GM19239 (cell line): ENCODE measurements around the gene SLC66A2.

Source experiments
- DNase-seq: peaks from one replicate; pipeline ENCODE4 v3.0.0; 2011; ENCODE audit warnings: low spot score; ENCODE audit not compliant: insufficient read length
- FAIRE-seq: peaks from 2 replicates; lab custom pipeline; 2011; peaks lifted over from hg19 to GRCh38; lab: Jason Lieb, UNC

SLC66A2 gene

DNA sequence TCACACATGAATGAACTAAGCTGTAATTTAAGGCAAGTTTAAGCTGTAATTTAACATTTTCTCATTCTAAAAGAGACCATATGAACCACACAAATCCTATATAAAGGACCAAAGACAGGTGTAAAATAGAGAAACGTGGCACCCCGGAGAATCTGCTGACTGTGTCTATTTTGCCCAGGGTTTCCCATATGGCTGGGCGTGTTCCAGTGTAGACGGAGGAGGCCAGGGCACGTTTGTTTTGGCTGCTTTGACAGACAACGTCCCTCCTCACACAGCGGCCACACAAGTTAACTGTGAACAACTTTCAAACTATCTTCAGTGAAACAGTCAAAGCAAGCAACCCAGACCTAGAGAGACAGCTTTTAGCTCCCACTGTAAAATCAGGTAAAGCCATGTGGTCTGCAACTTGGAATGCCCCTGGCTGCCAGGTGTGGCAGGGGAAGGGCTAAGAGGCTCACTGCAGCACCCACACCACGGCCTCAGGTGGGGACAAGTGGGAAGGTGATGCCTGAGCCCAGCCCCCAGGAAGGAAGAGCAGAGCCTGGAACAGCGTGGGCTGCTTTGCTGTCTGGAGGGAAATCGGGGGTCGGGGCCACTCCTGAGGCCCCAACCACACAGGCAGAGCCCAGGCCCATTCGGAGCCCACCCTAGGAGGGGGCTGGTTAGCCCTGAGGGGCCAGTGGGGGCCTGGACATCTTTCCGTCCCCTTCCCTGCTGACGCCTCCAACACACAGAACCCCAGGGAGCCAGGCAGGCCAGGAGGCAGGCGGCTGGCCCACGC is 40.7 kb downstream of the SLC66A2 start:
- DNase-seq (no peak), FAIRE-seq (no peak)

DNA sequence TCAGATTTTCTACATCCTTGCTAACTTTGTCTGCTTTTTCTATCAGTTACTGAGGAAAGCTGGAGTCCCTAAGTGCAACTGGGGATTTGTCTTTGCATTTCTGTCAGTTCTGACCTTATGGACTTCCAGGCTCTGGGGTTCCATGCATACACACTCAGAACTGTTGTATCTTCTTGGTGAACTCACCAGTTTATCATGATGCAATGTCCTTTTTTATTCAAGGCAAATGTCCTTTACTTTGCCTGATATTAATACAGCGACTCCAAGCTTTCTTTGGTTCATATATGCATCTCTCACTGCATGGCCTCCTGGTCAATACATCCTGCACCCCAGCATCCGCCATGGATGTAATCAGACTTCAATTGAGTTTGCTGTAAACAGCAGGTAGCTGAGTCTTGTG is 44.7 kb downstream of the SLC66A2 start:
- FAIRE-seq: no peak

DNA sequence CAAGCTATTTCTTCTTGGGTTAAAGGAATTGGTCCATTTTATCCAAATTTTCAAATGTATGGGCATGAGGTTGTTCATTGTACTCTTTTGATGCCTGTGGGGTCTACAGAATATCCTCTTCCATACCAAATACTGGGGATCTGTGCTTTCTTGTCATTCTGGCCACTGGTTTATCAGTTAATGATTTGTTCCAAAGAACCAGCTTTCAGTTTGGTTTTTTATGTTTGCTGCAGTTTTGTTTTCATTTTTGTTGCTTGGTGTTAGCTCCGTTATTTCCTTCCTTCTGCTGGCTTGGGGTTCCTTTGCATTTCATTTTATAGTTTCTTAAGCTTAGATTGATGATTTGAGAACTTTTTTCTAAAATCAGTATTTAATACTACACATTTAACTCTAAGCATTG is 45.5 kb downstream of the SLC66A2 start:
- FAIRE-seq (peak; percentile 84), DNase-seq (no peak)

More for the DNA sequence above, 44.7 kb downstream of the SLC66A2 start:
- DNase-seq: no peak

DNA sequence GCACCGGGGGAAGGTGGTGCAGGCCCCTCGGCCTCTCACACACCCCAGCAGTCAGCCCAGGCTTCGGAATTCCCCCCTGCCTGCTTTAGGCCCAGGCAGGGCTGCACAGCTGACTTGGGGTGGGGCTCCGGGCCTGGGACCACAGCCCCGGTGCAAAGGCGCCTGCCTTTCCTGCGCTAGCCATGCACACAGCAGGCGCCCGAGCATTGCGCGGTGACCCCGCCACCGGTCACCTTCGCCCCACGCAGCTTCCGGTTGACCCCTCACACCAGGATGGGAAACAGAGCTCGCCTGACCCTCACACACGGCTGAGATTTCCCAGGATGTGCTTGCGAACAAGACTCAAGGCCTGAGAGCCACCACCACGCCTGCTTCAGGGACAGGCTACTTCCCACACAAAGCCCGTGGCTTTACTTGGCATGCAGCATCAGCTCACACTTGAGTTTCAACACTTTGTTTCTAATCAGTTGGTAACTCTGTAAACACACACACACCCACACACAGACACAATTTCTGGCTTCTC is 46.0 kb downstream of the SLC66A2 start:
- no peak for DNase-seq
- no peak for FAIRE-seq

DNA sequence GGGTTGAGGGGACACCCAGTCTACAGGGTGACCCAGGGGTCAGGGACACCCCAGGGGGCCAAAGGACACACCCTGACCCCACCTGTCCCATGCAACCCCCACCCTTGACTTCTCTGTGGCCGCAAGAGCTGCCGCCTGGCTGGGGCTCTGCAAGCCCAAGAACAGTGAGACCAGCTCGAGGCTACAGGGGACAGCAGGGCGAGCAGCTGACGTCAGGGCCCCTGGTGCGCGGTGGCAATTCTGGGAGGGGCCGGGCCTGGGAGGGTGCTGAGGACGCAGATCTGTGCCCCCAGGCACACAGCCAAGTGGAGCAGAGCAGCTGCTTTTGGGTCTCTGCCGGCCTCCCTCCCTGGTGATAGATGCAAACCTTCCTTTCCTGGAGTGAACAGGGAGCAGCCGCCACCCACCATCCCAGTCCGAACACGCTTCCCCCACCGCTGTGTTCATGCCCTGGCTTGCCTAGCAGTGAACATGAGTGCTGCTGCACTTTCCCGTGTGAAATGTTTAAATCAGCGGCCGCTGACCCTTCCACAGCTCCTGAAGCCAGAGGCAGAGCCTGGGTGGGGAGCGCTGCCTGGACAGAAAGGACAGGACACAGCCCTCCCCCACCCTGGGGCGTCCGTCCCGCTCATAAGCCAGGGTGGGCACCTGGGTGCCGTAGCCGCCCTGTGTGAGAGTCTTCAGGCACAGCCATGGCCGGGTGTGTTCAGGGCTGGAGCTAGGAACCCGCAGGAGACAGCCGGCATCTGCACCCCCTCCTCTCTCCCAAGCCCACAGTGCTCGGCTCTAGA is 46.9 kb downstream of the SLC66A2 start:
- FAIRE-seq (no peak), DNase-seq (no peak)

DNA sequence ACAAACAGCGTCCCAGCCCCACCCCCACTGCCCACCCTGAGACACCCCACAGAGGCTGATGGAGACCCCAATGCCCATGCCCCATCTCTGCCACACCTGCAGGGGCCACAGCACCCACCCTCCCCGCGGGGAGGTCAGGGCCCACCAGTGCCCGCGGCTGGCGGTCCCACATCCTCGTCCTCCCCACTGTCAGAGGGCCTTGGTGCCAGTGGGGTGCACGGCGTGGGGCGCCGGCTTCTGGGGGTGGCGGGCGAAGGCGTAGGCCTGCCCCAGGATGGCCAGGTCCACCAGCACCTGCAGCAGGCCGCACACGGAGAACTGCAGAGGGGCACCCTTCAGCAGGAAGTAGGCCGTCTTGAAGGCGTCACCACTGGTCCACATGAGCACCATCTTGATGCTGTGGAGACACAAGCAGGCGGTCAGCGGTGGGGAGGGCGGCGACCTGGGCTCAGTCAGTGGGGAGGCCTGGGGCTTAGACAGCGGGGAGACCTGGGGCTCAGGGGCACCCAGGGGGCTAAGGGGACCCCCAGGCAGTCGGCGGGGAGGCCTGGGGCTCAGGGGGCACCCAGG is 47.6 kb downstream of the SLC66A2 start:
- FAIRE-seq (no peak), DNase-seq (no peak)

DNA sequence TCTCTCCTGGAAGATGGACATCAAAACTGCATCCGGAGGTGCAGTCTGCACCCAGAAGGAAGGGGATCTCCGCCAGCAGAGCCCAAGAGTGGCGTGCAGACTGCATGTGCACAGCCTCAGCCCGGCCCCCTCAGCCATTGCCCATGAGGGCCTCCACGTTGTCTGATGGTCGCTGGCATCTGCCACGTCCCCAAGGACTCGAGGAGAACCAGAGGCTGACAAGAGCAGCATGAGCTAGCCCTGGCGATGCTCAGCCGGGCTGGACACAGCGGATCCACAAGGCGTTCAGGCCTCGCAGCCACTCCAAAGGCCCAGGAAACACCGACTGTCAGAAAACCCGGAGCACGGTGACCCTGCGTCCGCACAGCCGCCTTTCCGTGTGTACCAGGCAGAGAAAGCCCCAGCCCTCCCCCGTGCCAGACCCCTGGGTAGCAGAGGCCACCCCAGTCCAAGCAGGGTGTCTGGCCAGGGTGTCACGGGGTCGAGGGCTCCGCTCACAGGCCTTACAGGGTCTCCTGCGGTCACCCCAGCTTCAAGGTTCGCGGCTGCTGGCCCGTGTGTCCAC is 48.3 kb downstream of the SLC66A2 start:
- DNase-seq: no peak
- no peak for FAIRE-seq

DNA sequence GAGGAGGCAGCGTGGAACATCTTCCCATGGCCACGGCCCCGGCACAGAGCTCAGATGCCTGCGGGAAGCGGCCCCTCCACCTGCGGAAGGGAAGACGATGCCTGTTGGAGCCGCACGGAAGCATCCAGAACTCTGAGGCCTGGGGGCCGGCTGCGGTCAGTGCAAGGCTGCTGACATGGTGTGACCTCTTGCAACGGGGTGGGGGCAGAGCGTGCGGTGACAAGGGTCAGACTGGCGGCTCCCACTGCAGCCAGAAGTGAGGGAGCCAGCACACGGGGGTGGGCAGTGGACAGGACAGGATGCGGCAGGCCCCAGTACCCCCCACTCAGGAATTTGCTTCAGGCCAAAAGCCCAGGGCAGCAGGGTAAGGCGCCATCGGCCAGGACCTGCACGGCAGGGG is 48.8 kb downstream of the SLC66A2 start:
- FAIRE-seq (no peak), DNase-seq (no peak)

DNA sequence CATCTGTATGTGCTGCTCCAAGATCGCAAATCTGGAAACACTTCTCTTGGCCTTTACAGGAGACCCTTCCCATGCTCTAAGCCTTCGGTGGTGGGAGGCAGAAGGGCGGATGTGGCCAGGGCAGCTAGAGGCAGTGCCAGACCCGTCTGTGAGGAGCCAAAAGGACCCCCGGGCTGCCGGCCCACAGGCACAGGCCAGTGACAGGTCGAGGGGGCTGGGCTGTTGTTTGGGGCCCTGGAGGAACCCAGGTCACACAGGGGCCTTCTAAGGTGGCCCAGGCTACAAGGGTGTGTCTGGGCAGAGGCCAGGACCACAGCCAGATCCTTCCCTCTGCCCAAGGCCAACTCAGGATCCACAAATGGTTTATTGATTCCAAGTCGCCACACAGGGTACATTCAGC is 49.4 kb downstream of the SLC66A2 start:
- FAIRE-seq (no peak), DNase-seq (no peak)

DNA sequence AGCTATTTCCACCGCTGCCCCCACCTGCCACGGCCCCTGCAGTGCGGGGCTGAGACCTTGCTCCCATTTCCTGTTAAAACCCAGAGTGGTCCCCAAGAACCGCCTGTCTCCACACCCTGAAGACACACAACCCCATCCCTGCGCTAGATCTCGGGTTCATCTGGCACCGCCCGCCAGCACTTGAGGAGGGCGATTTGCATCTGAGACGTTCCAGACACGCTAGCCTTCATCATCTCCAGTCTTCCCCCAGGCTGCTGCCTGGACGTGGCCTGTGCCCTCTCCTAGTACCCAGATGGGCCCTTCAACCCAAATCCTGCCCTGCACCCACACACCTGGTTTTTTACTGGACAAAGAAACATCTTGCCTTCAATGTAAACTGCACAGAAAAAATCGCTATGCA is 49.8 kb downstream of the SLC66A2 start:
- DNase-seq: no peak
- no peak for FAIRE-seq

DNA sequence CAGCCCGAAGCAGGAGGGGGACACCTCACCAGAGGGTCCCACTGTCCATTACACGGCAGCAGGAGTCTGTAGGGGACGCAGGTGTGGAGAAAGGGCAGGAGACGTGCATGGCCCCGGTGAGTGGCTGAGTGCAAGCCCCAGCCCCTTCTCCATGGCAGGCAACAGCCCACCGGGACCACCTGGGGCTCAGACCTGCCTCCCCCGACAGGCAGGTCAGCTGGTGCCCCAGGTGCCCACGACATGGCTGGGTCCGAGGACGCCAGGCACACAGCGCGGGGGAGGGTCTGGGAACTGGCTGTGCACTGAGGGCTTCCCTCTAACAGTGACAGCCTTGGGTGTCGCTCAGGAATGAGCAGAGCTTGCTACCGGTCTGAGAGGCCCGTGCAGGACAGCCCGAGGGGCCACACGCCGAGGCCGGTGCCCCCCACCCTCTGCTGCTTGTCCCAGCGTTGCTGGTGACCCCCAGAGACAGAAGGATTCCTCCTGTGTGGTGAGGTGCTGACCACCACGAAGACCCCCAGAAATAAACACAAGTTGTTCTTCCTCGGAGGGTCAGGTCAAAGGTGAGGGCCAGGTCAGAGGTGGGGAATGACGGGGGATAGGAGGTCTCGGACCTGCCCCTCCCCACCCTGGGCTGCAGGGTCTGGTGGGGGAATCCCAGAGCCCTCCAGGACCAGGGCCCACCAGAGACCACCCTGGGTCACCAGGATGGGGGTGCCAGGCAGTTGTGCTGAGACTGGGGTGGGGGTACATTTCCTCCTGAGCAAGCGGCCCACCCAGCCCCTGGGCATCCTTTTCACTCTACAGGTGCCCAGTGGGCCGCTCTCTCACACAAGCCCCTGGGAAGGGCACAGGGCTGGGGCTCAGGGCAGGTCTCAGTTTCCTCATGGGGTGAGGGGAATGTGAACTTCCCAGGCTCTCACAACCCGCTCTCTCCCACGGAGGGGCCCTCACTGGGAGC is 50.6 kb downstream of the SLC66A2 start:
- no peak for DNase-seq
- no peak for FAIRE-seq

DNA sequence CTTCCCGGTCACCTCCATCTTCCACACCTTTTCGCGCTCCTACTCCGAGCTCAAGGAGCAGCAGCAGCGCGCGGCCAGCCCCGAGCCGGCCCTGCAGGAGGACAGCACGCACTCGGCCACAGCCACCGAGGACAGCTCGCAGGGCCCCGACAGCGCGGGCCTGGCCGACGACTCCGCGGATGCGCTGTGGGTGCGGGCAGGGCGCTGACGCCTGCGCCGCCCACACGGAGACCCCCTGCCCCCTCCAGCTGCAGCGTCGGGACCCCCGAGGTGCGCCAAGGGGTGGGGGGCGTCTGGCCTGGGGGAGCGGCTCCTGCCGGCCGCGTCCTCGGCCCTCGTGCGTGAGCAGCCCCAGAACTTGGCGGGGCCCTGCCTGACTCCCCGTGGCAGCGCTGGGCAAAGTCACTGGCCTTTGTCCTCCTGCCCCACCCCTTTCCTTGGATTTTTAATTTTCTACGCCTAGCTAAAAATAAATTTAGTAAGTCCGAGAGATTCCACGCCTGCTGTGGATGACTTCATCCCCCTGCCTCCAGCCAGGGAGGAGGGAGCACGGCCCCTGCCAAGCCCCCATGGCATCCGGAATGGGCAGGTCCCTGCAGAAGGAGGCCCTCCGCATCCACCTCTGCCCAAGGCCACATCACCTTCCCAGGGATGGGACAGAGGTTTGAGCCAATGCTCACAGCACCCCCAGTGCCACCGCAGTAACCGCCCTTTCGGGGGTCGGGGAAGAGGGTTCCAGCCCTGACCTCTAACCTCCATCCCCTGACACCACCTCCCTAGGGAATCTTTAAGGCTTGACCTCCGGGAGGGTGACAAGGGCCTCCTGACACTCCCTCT is 51.6 kb downstream of the SLC66A2 start:
- FAIRE-seq: no peak
- no peak for DNase-seq

DNA sequence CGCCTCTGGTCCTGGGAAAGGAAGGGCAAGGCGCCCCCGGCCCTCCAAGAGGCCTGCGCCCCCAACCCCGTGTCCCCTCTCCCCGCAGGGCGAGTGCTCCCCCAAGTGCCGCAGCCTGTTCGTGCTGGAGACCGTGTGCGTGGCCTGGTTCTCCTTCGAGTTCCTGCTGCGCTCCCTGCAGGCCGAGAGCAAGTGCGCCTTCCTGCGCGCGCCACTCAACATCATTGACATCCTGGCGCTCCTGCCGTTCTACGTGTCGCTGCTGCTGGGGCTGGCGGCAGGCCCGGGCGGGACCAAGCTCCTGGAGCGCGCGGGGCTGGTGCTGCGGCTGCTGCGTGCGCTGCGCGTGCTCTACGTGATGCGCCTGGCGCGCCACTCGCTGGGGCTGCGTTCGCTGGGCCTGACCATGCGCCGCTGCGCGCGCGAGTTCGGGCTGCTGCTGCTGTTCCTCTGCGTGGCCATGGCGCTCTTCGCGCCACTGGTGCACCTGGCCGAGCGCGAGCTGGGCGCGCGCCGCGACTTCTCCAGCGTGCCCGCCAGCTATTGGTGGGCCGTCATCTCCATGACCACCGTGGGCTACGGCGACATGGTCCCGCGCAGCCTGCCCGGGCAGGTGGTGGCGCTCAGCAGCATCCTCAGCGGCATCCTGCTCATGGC is 52.4 kb downstream of the SLC66A2 start:
- no peak for FAIRE-seq
- DNase-seq: no peak

DNA sequence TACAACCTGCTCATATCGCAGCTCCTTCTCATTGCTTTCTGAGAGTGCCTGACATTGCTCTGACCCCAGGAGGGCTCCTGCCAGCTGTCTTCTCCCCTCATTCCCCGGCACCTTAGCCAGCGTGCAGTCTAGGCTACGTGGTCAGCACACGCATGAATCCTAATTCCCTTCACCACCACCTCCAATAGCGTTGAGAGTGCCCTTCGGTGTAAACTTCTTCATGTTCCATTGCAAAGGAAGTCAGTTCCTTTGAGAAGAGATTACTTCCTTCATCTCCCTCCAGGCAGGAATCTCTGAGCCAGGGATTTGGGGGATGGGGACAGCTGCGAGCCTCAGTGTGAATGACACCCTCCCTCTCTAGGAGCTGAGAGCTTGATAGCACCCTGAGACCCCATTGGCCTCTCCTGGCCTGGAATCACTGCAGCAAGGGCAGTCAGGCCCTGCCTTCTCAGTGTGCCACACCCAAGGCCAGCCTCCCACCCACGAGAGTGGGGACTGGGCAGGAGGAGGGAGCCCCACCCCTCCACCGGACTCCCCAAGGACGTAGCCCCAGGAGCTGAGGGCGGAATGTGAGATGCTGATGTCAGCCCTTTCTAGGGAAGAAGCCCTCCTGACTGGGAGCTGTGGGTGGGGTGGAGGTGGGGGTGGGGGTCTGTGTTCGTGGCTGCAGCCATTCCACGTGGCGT is 53.4 kb downstream of the SLC66A2 start:
- FAIRE-seq (no peak), DNase-seq (no peak)

DNA sequence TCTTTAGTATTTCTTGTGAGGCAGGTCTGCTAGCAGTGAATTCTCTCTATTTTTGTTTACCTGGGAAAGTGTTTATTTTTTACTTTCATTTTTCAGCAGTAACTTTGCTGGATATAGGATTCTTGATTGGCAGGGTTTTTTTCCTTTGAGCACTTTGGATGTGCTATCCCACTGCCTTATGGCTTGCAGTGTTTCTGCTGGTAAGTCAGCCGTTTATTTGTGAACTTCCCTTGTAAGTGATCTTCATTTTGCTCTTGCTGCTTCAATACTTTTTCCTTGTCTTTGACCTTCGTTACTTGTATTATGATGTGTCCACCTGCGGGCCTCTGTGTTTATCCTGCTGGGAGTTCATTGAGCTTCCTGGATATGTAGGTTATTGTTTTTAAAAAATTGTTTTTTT is 54.7 kb downstream of the SLC66A2 start:
- FAIRE-seq: no peak
- no peak for DNase-seq

DNA sequence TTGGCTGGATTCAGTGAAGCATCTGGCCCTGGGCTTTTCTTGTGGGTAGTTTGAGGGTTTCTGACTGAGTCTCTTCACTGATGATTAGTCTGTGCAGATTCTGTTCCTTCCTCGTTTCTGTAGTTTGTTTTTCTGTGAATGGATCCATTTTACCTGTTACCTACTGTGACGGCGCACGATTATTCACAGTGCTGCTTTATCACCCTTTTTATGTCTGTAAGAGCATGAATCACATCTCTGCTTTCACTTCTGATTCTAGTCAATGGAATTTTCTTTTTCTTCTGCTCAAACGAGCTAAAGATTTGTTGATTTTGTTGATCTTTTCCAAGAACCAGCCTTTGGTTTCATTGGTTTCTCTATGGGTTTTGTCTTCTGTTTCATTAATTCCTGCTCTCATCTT is 60.8 kb downstream of the SLC66A2 start:
- no peak for FAIRE-seq
- no peak for DNase-seq

DNA sequence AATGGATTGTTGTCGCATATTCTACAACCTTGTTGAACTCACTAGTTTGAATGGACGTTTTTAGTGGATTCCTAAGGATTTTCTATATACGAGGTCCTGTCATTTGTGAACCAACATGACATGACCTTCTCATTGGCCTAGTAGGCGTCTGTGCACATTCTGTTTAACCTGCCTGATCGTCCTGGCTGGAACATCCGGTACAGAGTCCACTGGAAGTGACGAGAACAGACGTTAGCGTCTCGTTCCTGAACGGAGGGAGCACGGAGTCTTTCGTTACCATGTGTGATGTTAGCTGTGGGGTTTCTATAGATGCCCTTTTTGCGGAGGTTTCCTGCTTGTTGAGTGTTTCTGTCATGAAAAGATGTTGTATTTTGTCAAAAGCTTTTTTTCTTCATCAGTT is 61.9 kb downstream of the SLC66A2 start:
- FAIRE-seq: no peak
- no peak for DNase-seq

DNA sequence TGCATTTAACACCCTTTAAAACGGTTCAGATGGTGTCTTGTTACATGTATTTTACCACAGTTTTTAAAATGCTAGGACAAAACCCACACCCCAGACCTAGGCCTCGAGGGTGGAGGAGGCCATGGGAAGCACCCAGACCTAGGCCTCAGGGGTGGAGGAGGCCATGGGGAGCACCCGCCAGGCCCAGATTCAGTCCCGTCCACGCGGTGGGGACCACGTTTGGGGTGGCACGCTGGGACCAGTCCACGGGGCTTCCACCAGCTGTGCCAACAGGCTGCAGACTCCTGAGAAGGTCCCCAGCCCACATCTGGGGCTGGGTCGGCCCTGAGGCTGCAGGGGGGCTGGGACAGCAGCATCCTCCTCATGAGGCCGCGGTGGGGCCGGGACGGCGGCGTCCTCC is 63.4 kb downstream of the SLC66A2 start:
- no peak for FAIRE-seq
- no peak for DNase-seq
